H7 (cell line): Measurements from ENCODE around the gene ISM1. TPM values are rescaled to one million over a fixed set of nuclear protein-coding genes. Genes with fewer than 3 reads are reported as not detected.
A peak's percentile ranks its signal among the peaks of the same experiment; 100 is the strongest.

Experiments used
- DNase-seq: peaks from one replicate; pipeline ENCODE4 v3.0.0; 2012
- H3K27me3 ChIP-seq: 2 replicates; pipeline ENCODE4 v1.6.0; 2011; ENCODE audit warnings: mild to moderate bottlenecking, low read length; ENCODE audit not compliant: control insufficient read depth, insufficient read depth
- H3K36me3 ChIP-seq: replicated peaks from 2 replicates; pipeline ENCODE4 v1.5.1; 2011; ENCODE audit warnings: low read length; ENCODE audit not compliant: control insufficient read depth, insufficient read depth
- H3K4me3 ChIP-seq: 2 replicates; pipeline ENCODE4 v1.5.1; 2011; ENCODE audit warnings: low read depth, mild to moderate bottlenecking, control low read depth, low read length, moderate library complexity; ENCODE audit not compliant: insufficient read depth
- total RNA-seq: library from RNA; depleted of rRNA; stranded (reverse); fragments of >200 nt; shearing (Covaris generic); gene quantifications from 2 replicates; pipeline ENCODE4 v1.2.3, GENCODE V29; 2014

The ISM1 gene
- total RNA-seq, 1 experiment from 2014 or later, result not detected

GRCh38 chr20:13260650-13261279, 39.7 kb downstream of the ISM1 start:
- H3K4me3 ChIP-seq, result no peak overlapping the region
- no peak for DNase-seq
- no peaks in the 10 kb centered on the region for H3K36me3 ChIP-seq
- no peaks in the 10 kb centered on the region for H3K27me3 ChIP-seq

GRCh38 chr20:13261460-13262301, 40.6 kb downstream of the ISM1 start:
- H3K27me3 ChIP-seq, result no peaks in the 10 kb centered on the region
- peak; percentile 65 for DNase-seq
- H3K4me3 ChIP-seq, result no peak overlapping the region
- no peaks in the 10 kb centered on the region for H3K36me3 ChIP-seq

- Histone ChIP-seq H3K4me3 (no peak overlapping the region), H3K27me3 (no peaks in the 10 kb centered on the region), H3K36me3 (no peaks in the 10 kb centered on the region)
- DNase-seq, result no peak
These were observed 41.2 kb downstream of the ISM1 start for GRCh38 chr20:13262302-13262650.

- no peaks in the 10 kb centered on the region for H3K27me3 ChIP-seq
- H3K4me3 ChIP-seq, result no peak overlapping the region
- no peaks in the 10 kb centered on the region for H3K36me3 ChIP-seq
- no peak for DNase-seq
These were observed 41.7 kb downstream of the ISM1 start for GRCh38 chr20:13262671-13263360.

- H3K27me3 ChIP-seq, result no peaks in the 10 kb centered on the region
- no peak overlapping the region for H3K4me3 ChIP-seq
- no peaks in the 10 kb centered on the region for H3K36me3 ChIP-seq
- no peak for DNase-seq
These were observed 42.4 kb downstream of the ISM1 start for GRCh38 chr20:13263451-13263850.

GRCh38 chr20:13264907-13265306, 43.8 kb downstream of the ISM1 start:
- no peaks in the 10 kb centered on the region for H3K36me3 ChIP-seq
- H3K27me3 ChIP-seq, result no peaks in the 10 kb centered on the region
- DNase-seq, result no peak
- H3K4me3 ChIP-seq, result no peak overlapping the region

GRCh38 chr20:13265941-13266340, 44.9 kb downstream of the ISM1 start:
- no peaks in the 10 kb centered on the region for H3K27me3 ChIP-seq
- H3K4me3 ChIP-seq, result no peak overlapping the region
- DNase-seq, result no peak
- no peaks in the 10 kb centered on the region for H3K36me3 ChIP-seq

GRCh38 chr20:13267231-13267630, 46.2 kb downstream of the ISM1 start:
- no peak for DNase-seq
- H3K4me3 ChIP-seq, result no peak overlapping the region
- no peaks in the 10 kb centered on the region for H3K27me3 ChIP-seq
- H3K36me3 ChIP-seq, result no peaks in the 10 kb centered on the region

GRCh38 chr20:13268953-13269352, 47.9 kb downstream of the ISM1 start:
- no peak overlapping the region for H3K4me3 ChIP-seq
- no peak for DNase-seq
- H3K27me3 ChIP-seq, result no peaks in the 10 kb centered on the region
- no peaks in the 10 kb centered on the region for H3K36me3 ChIP-seq

GRCh38 chr20:13270211-13270610, 49.1 kb downstream of the ISM1 start:
- Histone ChIP-seq H3K36me3 (no peaks in the 10 kb centered on the region), H3K27me3 (no peaks in the 10 kb centered on the region), H3K4me3 (no peak overlapping the region)
- DNase-seq, result no peak

- no peaks in the 10 kb centered on the region for H3K27me3 ChIP-seq
- no peak overlapping the region for H3K4me3 ChIP-seq
- H3K36me3 ChIP-seq, result no peaks in the 10 kb centered on the region
- no peak for DNase-seq
These were observed 50.0 kb downstream of the ISM1 start for GRCh38 chr20:13271098-13271497.

GRCh38 chr20:13271977-13272975, 51.2 kb downstream of the ISM1 start:
- Histone ChIP-seq H3K27me3 (no peaks in the 10 kb centered on the region), H3K36me3 (no peaks in the 10 kb centered on the region), H3K4me3 (no peak overlapping the region)
- DNase-seq, result no peak

GRCh38 chr20:13274275-13274861, 53.3 kb downstream of the ISM1 start:
- Histone ChIP-seq H3K4me3 (no peak overlapping the region), H3K36me3 (no peaks in the 10 kb centered on the region), H3K27me3 (no peaks in the 10 kb centered on the region)
- peak; percentile 81 for DNase-seq
